ENCODE data around the gene PEX5L. TPM values are rescaled to one million over a fixed set of nuclear protein-coding genes. Genes with fewer than 3 reads are reported as not detected.

PEX5L gene
- total RNA-seq, 2 experiments from 2014 or later, result not detected

GRCh38 chr3:180048103-180048502 is 11.4 kb upstream of the PEX5L start:
- ChIA-PET CTCF (no interaction called here), POLR2A (no interaction called here)
- Mint-ChIP-seq H3K9me3 (peaks cover 2% of the 10 kb centered on the region), H3K4me1 (ENCODE audit: low read depth) (no peaks in the 10 kb centered on the region), H3K27me3 (no peaks in the 10 kb centered on the region), H3K27ac (no peak overlapping the region), H3K4me3 (no peak overlapping the region), H3K36me3 (ENCODE audit: low read depth) (no peaks in the 10 kb centered on the region)
- Histone ChIP-seq H3K9me3 (ENCODE audit: control insufficient read depth in 1 of 2, insufficient read depth in 1 of 2, low read length in 2 of 2) (peaks cover 0 to 5% of the 10 kb centered on the region in 2 experiments), H3K27ac (ENCODE audit: low read depth in 1 of 2, low read length in 2 of 2) (no peak overlapping the region), H3K4me1 (ENCODE audit: insufficient read depth, low read length) (no peaks in the 10 kb centered on the region), H3K36me3 (ENCODE audit: insufficient read depth, low read length) (no peaks in the 10 kb centered on the region), H3K4me3 (ENCODE audit: low read length) (no peak overlapping the region), H3K27me3 (ENCODE audit: control insufficient read depth in 1 of 2, insufficient read depth in 2 of 2, low read length in 2 of 2) (no peaks in the 10 kb centered on the region)
- TF ChIP-seq CTCF (IDR thresholded peaks at IDR 0.05), result no peak
- DNase-seq, result no peak
- no peak for ATAC-seq (ENCODE audit: poor library complexity)
- intact Hi-C loops (cut with DNase I, micrococcal nuclease), result no loop called here

GRCh38 chr3:180040966-180041365 is 4.2 kb upstream of the PEX5L start:
- Mint-ChIP-seq H3K4me3 (no peak overlapping the region), H3K27me3 (peaks cover 44% of the 10 kb centered on the region), H3K27ac (no peak overlapping the region), H3K9me3 (peaks cover 3% of the 10 kb centered on the region), H3K36me3 (ENCODE audit: low read depth) (no peaks in the 10 kb centered on the region), H3K4me1 (ENCODE audit: low read depth) (peaks cover 11% of the 10 kb centered on the region)
- Histone ChIP-seq H3K27ac (ENCODE audit: low read depth in 1 of 2, low read length in 2 of 2) (no peak overlapping the region), H3K27me3 (ENCODE audit: control insufficient read depth in 1 of 2, insufficient read depth in 2 of 2, low read length in 2 of 2) (peaks cover 14 to 28% of the 10 kb centered on the region in 2 experiments), H3K36me3 (ENCODE audit: insufficient read depth, low read length) (no peaks in the 10 kb centered on the region), H3K9me3 (ENCODE audit: control insufficient read depth in 1 of 2, insufficient read depth in 1 of 2, low read length in 2 of 2) (no peaks in the 10 kb centered on the region), H3K4me1 (ENCODE audit: insufficient read depth, low read length) (peaks cover 10% of the 10 kb centered on the region), H3K4me3 (ENCODE audit: low read length) (no peak overlapping the region)
- no peak for ATAC-seq (ENCODE audit: poor library complexity)
- TF ChIP-seq CTCF (IDR thresholded peaks at IDR 0.05), result no peak
- POLR2A ChIA-PET, result interaction anchor here (0.6 kb wide), 1 partner anchor 490 kb away, joined by 3 read pairs; no protein-coding TSS in a partner anchor
- intact Hi-C loops (cut with DNase I, micrococcal nuclease), result no loop called here
- CTCF ChIA-PET, result no interaction called here
- DNase-seq, result no peak

- DNase-seq (no peak), ATAC-seq (ENCODE audit: poor library complexity) (no peak)
- H3K27me3 Mint-ChIP-seq, result peaks cover 71% of the 10 kb centered on the region
- no peak overlapping the region for H3K27ac Mint-ChIP-seq
- H3K36me3 Mint-ChIP-seq (ENCODE audit: low read depth), result no peaks in the 10 kb centered on the region
- no peak for TF ChIP-seq CTCF (IDR thresholded peaks at IDR 0.05)
- H3K27me3 ChIP-seq (ENCODE audit: control insufficient read depth in 1 of 2, insufficient read depth in 2 of 2, low read length in 2 of 2), result peaks cover 15 to 52% of the 10 kb centered on the region in 2 experiments
- peaks cover 10% of the 10 kb centered on the region for H3K4me1 ChIP-seq (ENCODE audit: insufficient read depth, low read length)
- H3K4me3 ChIP-seq (ENCODE audit: low read length), result no peak overlapping the region
- ChIA-PET POLR2A (no interaction called here), CTCF (interaction anchor here (1.2 kb wide), 1 partner anchor 386 kb away, joined by 4 read pairs; no protein-coding TSS in a partner anchor)
- peak overlapping the region; percentile 53 for H3K4me3 Mint-ChIP-seq
- no peaks in the 10 kb centered on the region for H3K9me3 Mint-ChIP-seq
- no peaks in the 10 kb centered on the region for H3K36me3 ChIP-seq (ENCODE audit: insufficient read depth, low read length)
- H3K27ac ChIP-seq (ENCODE audit: low read depth in 1 of 2, low read length in 2 of 2), result no peak overlapping the region
- intact Hi-C loops (cut with DNase I, micrococcal nuclease), result no loop called here
- peaks cover 17% of the 10 kb centered on the region for H3K4me1 Mint-ChIP-seq (ENCODE audit: low read depth)
- no peaks in the 10 kb centered on the region for H3K9me3 ChIP-seq (ENCODE audit: control insufficient read depth in 1 of 2, insufficient read depth in 1 of 2, low read length in 2 of 2)
Observed at GRCh38 chr3:180036092-180036670, 556 bp downstream of the PEX5L start.

All from CD4-positive, alpha-beta T cell (primary cell).